Psoas muscle (tissue), 8 donors: ENCODE results near the gene ENPP6. TPM values are rescaled to one million over a fixed set of nuclear protein-coding genes. Genes with fewer than 3 reads are reported as not detected.

Experiments used
- ATAC-seq, 4 donors: fragments of 200-7000 bp; cut with Tn5 transposase; one replicate each; pipeline ENCODE4 v1.9.1; 2020; ENCODE audit warnings: moderate library complexity in 3 of 4, mild to moderate bottlenecking in 2 of 4
- DNase-seq, 2 donors: peaks; one replicate each; pipeline ENCODE4 v3.0.0-alpha.2; 2020
- H3K27ac ChIP-seq: fragments of 200-600 bp; one replicate; pipeline ENCODE4 v1.8.0; 2022
- H3K27me3 ChIP-seq, 3 donors: fragments of 200-600 bp in 1 of 3; one replicate each; pipeline versions ENCODE4 v1.6.1 to v1.8.0; 2013 to 2022; ENCODE audit warnings: low read length in 2 of 3, mild to moderate bottlenecking in 2 of 3, moderate library complexity in 1 of 3; ENCODE audit not compliant: insufficient read depth in 3 of 3
- H3K36me3 ChIP-seq, 2 donors: fragments of 200-600 bp in 1 of 2; one replicate each; pipeline versions ENCODE4 v1.6.1 to v1.8.0; 2013 to 2022; ENCODE audit warnings: low read depth in 1 of 2, mild to moderate bottlenecking in 1 of 2, moderate library complexity in 1 of 2; ENCODE audit not compliant: insufficient read depth in 1 of 2
- H3K4me1 ChIP-seq: fragments of 200-600 bp; one replicate; pipeline ENCODE4 v1.8.0; 2022
- H3K4me3 ChIP-seq: fragments of 200-600 bp; one replicate; pipeline ENCODE4 v1.8.0; 2022; ENCODE audit warnings: mild to moderate bottlenecking
- H3K9me3 ChIP-seq: fragments of 200-600 bp; one replicate; pipeline ENCODE4 v1.8.0; 2022
- WGBS, 3 donors: extraction: QIAGEN DNeasy Blood & Tissue Kit; methylation state at CpG; one replicate each; pipeline versions ENCODE4 v1.1.6 to v1.1.7; 2013; 5-methylcytosine and 5-hydroxymethylcytosine counted together
- intact Hi-C, 2 donors: fragments of 100-400 bp; cut with DNase I; formaldehyde crosslinking; loops; one replicate each; pipeline versions ENCODE4 v1.11.0 to v1.14.2; 2022
- polyA plus RNA-seq, 3 donors: library from polyadenylated mRNA; stranded (reverse); fragments of 200-250 nt; gene quantifications; one replicate each; pipeline ENCODE4 v1.2.3, GENCODE V29; 2013
- total RNA-seq, 4 donors: library from RNA; stranded (reverse); fragmentation: NEBNext Ultra II Directional in 2 of 4; extraction: Animal tissue kit (Norgen Biotek cat#: 25700) in 2 of 4; gene quantifications; one replicate each; pipeline versions ENCODE4 v1.2.1 to v1.2.4, GENCODE V29; 2021 to 2023
- TF ChIP-seq, protein P1 (sequence below): fragments of 200-600 bp; IDR thresholded peaks from one replicate; pipeline ENCODE4 v1.8.0; 2022; ENCODE audit warnings: antibody characterized with exemption
- donor health status: healthy with polysubstance abuse.
- donor health status: DM: no; HTN: no; CAD: no; lungs with moderate emphysema.
- donor health status: Bipolar disorder and iron deficiency.
- donor health status: healthy.
- donor health status: DM: yes; HTN: yes; CAD: no.
- donor health status: DM: no; HTN: no; CAD: no.
- donor health status: DM: no; HTN: no; CAD: no.
- donor health status: DM: yes; HTN: yes; CAD: no.

The ENPP6 gene
- total and polyA plus RNA-seq, 7 donors, result 0.05 to 0.79 (median 0.11) TPM; not detected in 1

DNA sequence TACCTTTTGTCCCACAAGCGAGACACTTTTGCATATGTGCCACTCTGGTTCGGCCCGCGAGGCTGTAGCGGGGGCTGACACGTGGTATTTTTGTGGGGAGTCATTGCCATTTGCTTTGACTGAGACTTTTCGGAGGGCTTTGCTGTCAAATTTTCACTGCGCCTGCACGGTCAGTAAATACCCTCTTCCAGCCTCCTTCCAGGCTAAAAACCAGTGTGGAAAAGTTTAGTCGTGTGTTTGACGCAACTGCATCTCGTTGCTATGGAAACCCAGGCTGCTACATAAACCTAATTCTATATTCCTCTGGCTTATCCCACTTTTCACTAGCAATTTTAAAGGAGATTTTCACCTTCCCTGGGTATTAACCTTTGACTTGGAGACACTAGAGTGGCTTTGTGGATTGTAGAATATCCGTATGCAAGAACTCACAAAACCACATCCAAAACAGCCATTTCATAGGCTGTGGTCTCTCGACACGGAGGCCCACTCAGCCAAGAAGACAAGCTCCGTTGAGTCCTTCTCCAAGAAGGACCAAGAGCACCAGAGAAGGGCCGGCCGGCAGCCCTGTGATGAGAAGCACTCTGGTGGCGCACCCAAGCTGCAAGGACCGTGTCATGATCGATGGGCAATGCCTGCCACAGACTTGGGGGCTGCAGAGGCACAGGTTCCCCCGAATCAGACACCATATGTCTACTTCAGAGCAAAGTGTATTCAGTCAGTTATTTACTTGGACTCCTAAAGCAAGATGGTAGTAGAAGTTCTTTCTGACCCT is 38.4 kb upstream of the ENPP6 start:
- 93% methylated on average over 22 of the region's 22 CpGs for WGBS, 3 donors
- H3K4me1 ChIP-seq, result no peaks in the 10 kb centered on the region
- no peak for DNase-seq
- intact Hi-C loops, result no loop called here
- TF ChIP-seq, protein P1, sequence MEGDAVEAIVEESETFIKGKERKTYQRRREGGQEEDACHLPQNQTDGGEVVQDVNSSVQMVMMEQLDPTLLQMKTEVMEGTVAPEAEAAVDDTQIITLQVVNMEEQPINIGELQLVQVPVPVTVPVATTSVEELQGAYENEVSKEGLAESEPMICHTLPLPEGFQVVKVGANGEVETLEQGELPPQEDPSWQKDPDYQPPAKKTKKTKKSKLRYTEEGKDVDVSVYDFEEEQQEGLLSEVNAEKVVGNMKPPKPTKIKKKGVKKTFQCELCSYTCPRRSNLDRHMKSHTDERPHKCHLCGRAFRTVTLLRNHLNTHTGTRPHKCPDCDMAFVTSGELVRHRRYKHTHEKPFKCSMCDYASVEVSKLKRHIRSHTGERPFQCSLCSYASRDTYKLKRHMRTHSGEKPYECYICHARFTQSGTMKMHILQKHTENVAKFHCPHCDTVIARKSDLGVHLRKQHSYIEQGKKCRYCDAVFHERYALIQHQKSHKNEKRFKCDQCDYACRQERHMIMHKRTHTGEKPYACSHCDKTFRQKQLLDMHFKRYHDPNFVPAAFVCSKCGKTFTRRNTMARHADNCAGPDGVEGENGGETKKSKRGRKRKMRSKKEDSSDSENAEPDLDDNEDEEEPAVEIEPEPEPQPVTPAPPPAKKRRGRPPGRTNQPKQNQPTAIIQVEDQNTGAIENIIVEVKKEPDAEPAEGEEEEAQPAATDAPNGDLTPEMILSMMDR, result no peak
- H3K36me3 ChIP-seq, result no peaks in the 10 kb centered on the region
- H3K4me3 ChIP-seq, result no peak overlapping the region
- no peak for ATAC-seq
- no peaks in the 10 kb centered on the region for H3K9me3 ChIP-seq
- H3K27me3 ChIP-seq, result no peaks in the 10 kb centered on the region
- H3K27ac ChIP-seq, result no peak overlapping the region

DNA sequence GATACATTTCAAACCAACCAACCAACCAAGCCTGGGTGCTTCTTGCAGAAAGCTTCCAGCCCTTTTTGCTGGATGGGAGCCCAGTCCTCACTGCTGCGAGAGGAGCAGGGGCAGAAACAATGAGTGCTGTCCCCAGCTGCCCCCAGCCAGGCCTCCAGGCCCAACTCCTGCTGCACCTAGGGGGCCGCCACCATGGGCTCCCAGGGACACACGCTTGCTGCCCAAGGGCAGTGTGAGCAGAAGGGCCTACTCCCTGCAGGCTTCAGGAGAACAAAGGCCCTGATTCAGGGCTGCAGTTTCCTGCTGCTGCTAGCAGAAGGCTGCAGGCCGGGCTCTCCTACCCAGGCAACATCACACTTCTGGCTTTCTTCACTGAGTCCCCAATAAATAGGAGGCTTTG is 37.7 kb upstream of the ENPP6 start:
- intact Hi-C loops, result no loop called here
- Histone ChIP-seq H3K36me3 (no peaks in the 10 kb centered on the region), H3K9me3 (no peaks in the 10 kb centered on the region), H3K27me3 (no peaks in the 10 kb centered on the region), H3K27ac (no peak overlapping the region), H3K4me1 (no peaks in the 10 kb centered on the region), H3K4me3 (no peak overlapping the region)
- ATAC-seq (no peak), DNase-seq (no peak)
- TF ChIP-seq, protein P1, result no peak
- WGBS, 3 donors, result 34 to 69% (median 60%) methylated on average over 4 of the region's 4 CpGs

DNA sequence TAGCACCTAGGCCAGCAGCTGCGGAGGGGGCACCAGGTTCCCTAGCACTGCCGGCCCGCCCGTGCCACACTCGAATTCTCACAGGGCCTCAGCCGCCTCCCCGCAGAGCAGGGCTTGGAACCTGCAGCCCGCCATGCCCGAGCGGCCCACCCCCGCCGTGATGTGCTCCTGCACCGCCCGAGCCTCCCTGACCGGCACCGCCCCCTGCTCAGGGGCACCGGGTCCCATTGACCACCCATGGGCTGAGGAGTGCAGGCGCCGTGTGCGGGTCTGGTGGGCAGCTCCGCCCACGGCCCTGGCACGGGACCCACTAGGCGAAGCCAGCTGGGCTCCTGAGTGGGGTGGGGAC is 35.4 kb upstream of the ENPP6 start:
- no peaks in the 10 kb centered on the region for H3K27me3 ChIP-seq
- 92 to 98% (median 97%) methylated on average over 22 to 24 of the region's 24 CpGs for WGBS, 3 donors

DNA sequence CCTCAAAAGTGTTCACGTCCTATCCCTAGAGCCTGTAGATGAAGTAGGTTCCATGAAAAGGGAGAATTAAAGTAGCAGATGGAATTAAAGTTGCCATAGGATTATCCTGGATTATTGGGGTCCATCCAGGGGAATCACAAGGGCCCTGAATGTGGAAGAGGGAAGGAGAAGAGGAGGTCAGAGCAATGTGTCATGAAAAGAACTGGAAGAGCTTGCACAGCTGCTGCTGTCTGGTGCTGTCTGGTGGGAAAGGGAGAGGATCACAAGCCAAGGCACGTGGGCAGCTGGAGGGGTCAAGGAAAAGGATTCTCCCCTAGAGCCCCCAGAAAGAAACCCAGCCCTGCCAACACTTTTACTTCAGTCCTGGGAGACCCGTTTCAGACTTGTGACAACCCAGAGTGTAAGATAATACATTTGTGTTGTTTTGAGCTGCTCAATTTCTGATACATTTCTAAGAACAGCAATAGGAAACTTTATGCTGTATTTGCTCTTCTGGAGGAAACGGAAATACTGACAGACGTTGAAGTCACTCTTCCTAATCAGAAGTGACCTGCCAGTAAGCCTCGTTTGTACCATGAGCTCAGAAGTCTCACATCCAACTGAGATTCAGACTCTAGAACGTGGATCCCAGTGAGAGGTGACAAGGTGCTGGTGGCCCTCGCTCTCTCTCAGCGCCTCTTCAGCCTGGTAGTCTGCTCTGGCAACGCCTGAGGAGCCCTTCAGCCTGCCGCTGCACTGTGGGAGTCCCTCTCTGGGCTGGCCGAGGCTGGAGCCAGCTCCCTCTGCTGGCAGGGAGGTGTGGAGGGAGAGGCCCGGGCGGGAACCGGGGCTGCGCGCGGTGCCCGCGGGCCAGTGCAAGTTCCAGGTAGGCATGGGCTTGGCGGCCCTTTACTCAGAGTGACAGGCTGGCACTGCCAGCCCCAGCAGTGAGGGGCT is 34.7 kb upstream of the ENPP6 start:
- Histone ChIP-seq H3K36me3 (no peaks in the 10 kb centered on the region), H3K4me1 (no peaks in the 10 kb centered on the region), H3K9me3 (no peaks in the 10 kb centered on the region), H3K4me3 (no peak overlapping the region), H3K27ac (no peak overlapping the region), H3K27me3 (no peaks in the 10 kb centered on the region)
- ATAC-seq (no peak), DNase-seq (no peak)
- TF ChIP-seq, protein P1, result no peak
- intact Hi-C loops, result loop anchor here in 1 of 2 donors (5.0 kb wide), 1 partner anchor 415 kb away; no protein-coding TSS in a partner anchor
- WGBS, 3 donors, result 76 to 82% (median 81%) methylated on average over 21 of the region's 21 CpGs

More for the DNA sequence above, 35.4 kb upstream of the ENPP6 start:
- Histone ChIP-seq H3K9me3 (no peaks in the 10 kb centered on the region), H3K36me3 (no peaks in the 10 kb centered on the region), H3K4me1 (no peaks in the 10 kb centered on the region), H3K4me3 (no peak overlapping the region), H3K27ac (no peak overlapping the region)
- no peak for ATAC-seq
- DNase-seq, result no peak
- intact Hi-C loops, result loop anchor here in 1 of 2 donors (5.0 kb wide), 1 partner anchor 416 kb away; no protein-coding TSS in a partner anchor
- TF ChIP-seq, protein P1, result no peak
